H9 (cell line): ENCODE measurements around the gene BCL11B. TPM values are rescaled to one million over a fixed set of nuclear protein-coding genes. Genes with fewer than 3 reads are reported as not detected.

Experiments
- DNase-seq: peaks from one replicate; pipeline ENCODE4 v3.0.0-alpha.2; 2017
- H2AFZ ChIP-seq: one replicate; pipeline ENCODE4 v1.6.1; 2013; ENCODE audit warnings: mild to moderate bottlenecking, low read length, control low read depth, moderate library complexity
- H2AK5ac ChIP-seq: 2 replicates; pipeline ENCODE4 v1.6.1; 2013; ENCODE audit warnings: low read length, control low read depth, mixed read lengths; ENCODE audit not compliant: insufficient read length
- H2BK120ac ChIP-seq: one replicate; pipeline ENCODE4 v1.6.1; 2013; ENCODE audit warnings: low read depth, mild to moderate bottlenecking, low read length, control low read depth, inconsistent platforms; ENCODE audit not compliant: poor library complexity, severe bottlenecking
- H2BK12ac ChIP-seq: 2 replicates; pipeline ENCODE4 v1.6.1; 2013; ENCODE audit warnings: low read length, control low read depth, mixed read lengths, low read depth; ENCODE audit not compliant: insufficient read length
- H2BK15ac ChIP-seq: 2 replicates; pipeline ENCODE4 v1.6.1; 2013; ENCODE audit warnings: low read depth, low read length, control low read depth
- H2BK20ac ChIP-seq: one replicate; pipeline ENCODE4 v1.6.1; 2013; ENCODE audit warnings: low read depth, mild to moderate bottlenecking, low read length, control low read depth, inconsistent platforms; ENCODE audit not compliant: poor library complexity, severe bottlenecking
- H2BK5ac ChIP-seq: 2 replicates; pipeline ENCODE4 v1.6.1; 2013; ENCODE audit warnings: low read length, control low read depth, mixed read lengths; ENCODE audit not compliant: insufficient read length
- H3K14ac ChIP-seq: 2 replicates; pipeline ENCODE4 v1.6.1; 2013; ENCODE audit warnings: low read length, control low read depth; ENCODE audit not compliant: insufficient read depth
- H3K18ac ChIP-seq: 2 replicates; pipeline ENCODE4 v1.6.1; 2013; ENCODE audit warnings: low read depth, mild to moderate bottlenecking, mixed read lengths, low read length, control low read depth; ENCODE audit not compliant: insufficient read length
- H3K23ac ChIP-seq: 2 replicates; pipeline ENCODE4 v1.6.1; 2013; ENCODE audit warnings: low read length, control low read depth, mixed read lengths, low read depth; ENCODE audit not compliant: insufficient read length
- H3K23me2 ChIP-seq: 2 replicates; pipeline ENCODE4 v1.6.1; 2013; ENCODE audit warnings: low read depth, mild to moderate bottlenecking, mixed read lengths, low read length, control low read depth; ENCODE audit not compliant: insufficient read length, poor library complexity, severe bottlenecking
- H3K27ac ChIP-seq: 2 replicates; pipeline ENCODE4 v1.5.1; 2013; ENCODE audit warnings: low read length, control low read depth, mixed read lengths, low read depth; ENCODE audit not compliant: insufficient read length
- H3K27me3 ChIP-seq: 2 replicates; pipeline ENCODE4 v1.6.1; 2013; ENCODE audit warnings: low read length, control low read depth, inconsistent platforms; ENCODE audit not compliant: insufficient read depth
- H3K4ac ChIP-seq: 2 replicates; pipeline ENCODE4 v1.6.1; 2013; ENCODE audit warnings: low read depth, mild to moderate bottlenecking, control low read depth, inconsistent platforms, low read length, moderate library complexity
- H3K4me1 ChIP-seq: 2 replicates; pipeline ENCODE4 v1.6.1; 2013; ENCODE audit warnings: low read length, control low read depth, inconsistent platforms; ENCODE audit not compliant: insufficient read depth
- H3K4me2 ChIP-seq: 2 replicates; pipeline ENCODE4 v1.6.1; 2013; ENCODE audit warnings: low read length, control low read depth, mixed read lengths; ENCODE audit not compliant: insufficient read length, insufficient read depth
- H3K56ac ChIP-seq: 2 replicates; pipeline ENCODE4 v1.6.1; 2013; ENCODE audit warnings: low read depth, mild to moderate bottlenecking, mixed read lengths, low read length, control low read depth; ENCODE audit not compliant: insufficient read length
- H3K79me1 ChIP-seq: 2 replicates; pipeline ENCODE4 v1.6.1; 2013; ENCODE audit warnings: low read depth, mild to moderate bottlenecking, moderate library complexity, low read length, control low read depth, inconsistent platforms; ENCODE audit not compliant: insufficient read depth, poor library complexity, severe bottlenecking
- H3K79me2 ChIP-seq: 2 replicates; pipeline ENCODE4 v1.6.1; 2013; ENCODE audit warnings: low read length, control low read depth, inconsistent platforms; ENCODE audit not compliant: insufficient read depth
- H3K9ac ChIP-seq: 2 replicates; pipeline ENCODE4 v1.6.1; 2013; ENCODE audit warnings: low read length, control low read depth, mixed read lengths; ENCODE audit not compliant: insufficient read length; ENCODE audit errors: extremely low read depth
- H3K9me3 ChIP-seq: one replicate; pipeline ENCODE4 v1.6.1; 2013; ENCODE audit warnings: low read depth, low read length, inconsistent platforms; ENCODE audit not compliant: control insufficient read depth
- H3T11ph ChIP-seq: one replicate; pipeline ENCODE4 v1.6.1; 2013; ENCODE audit warnings: mild to moderate bottlenecking, low read length, control low read depth, inconsistent platforms
- H4K20me1 ChIP-seq: one replicate; pipeline ENCODE4 v1.6.1; 2013; ENCODE audit not compliant: control insufficient read depth, insufficient read length, insufficient read depth
- H4K5ac ChIP-seq: 2 replicates; pipeline ENCODE4 v1.6.1; 2013; ENCODE audit warnings: low read depth, mild to moderate bottlenecking, mixed read lengths, low read length, control low read depth; ENCODE audit not compliant: insufficient read length
- H4K8ac ChIP-seq: replicated peaks from 2 replicates; pipeline ENCODE4 v1.6.1; 2013; ENCODE audit warnings: low read length, control low read depth, mixed read lengths, low read depth; ENCODE audit not compliant: insufficient read length
- H4K91ac ChIP-seq: 2 replicates; pipeline ENCODE4 v1.6.1; 2013; ENCODE audit warnings: low read depth, mild to moderate bottlenecking, moderate library complexity, mixed read lengths, low read length, control low read depth; ENCODE audit not compliant: insufficient read length
- H3K27ac Mint-ChIP-seq, 3 experiments: 2 replicates in 2 of 3; 3 replicates in 1 of 3; pipeline ENCODE4 v1.8.0; 2020 to 2021; ENCODE audit warnings: mixed read lengths in 3 of 3, mild to moderate bottlenecking in 1 of 3, moderate library complexity in 1 of 3
- H3K27me3 Mint-ChIP-seq: 2 replicates; pipeline ENCODE4 v1.8.0; 2021; ENCODE audit warnings: low read depth, mild to moderate bottlenecking, moderate library complexity, mixed read lengths
- H3K36me3 Mint-ChIP-seq, 3 experiments: 2 replicates in 2 of 3; 3 replicates in 1 of 3; pipeline ENCODE4 v1.8.0; 2020 to 2021; ENCODE audit warnings: low read depth in 3 of 3, mixed read lengths in 3 of 3; ENCODE audit not compliant: insufficient read depth in 1 of 3
- H3K4me1 Mint-ChIP-seq, 2 experiments: 2 replicates each; pipeline ENCODE4 v1.8.0; 2020; ENCODE audit warnings: mixed read lengths in 2 of 2
- H3K4me3 Mint-ChIP-seq, 2 experiments: 2 replicates in 1 of 2; 3 replicates in 1 of 2; pipeline ENCODE4 v1.8.0; 2020 to 2021; ENCODE audit warnings: mild to moderate bottlenecking in 2 of 2, mixed read lengths in 2 of 2, moderate library complexity in 1 of 2
- H3K9me3 Mint-ChIP-seq, 2 experiments: 2 replicates in 1 of 2; 3 replicates in 1 of 2; pipeline ENCODE4 v1.8.0; 2020; ENCODE audit warnings: mild to moderate bottlenecking in 2 of 2, mixed read lengths in 2 of 2, moderate library complexity in 1 of 2
- CTCF ChIP-seq: fragments of 200-600 bp; sonication (generic); conservative IDR thresholded peaks from 3 replicates; pipeline ENCODE4 v1.8.0; 2021; ENCODE audit warnings: antibody characterized with exemption, mild to moderate bottlenecking
- WGBS: extraction: QIAGEN DNeasy Blood & Tissue Kit; methylation state at CpG from one replicate; pipeline ENCODE4 v1.1.7; 2013; ENCODE audit warnings: missing lambda C conversion rate, low lambda C conversion rate, mixed read lengths; ENCODE audit not compliant: insufficient read length; ENCODE audit errors: extremely low coverage; 5-methylcytosine and 5-hydroxymethylcytosine counted together
- total RNA-seq: library from RNA; stranded (reverse); gene quantifications from 2 replicates; pipeline ENCODE4 v1.2.1, GENCODE V29; 2021

Gene BCL11B
- total RNA-seq, 1 experiment from 2014 or later = 4.9 TPM

GRCh38 chr14:99257122-99257672 lies 14.8 kb downstream of the BCL11B start:
- Histone ChIP-seq H2BK15ac (no peak overlapping the region), H3K9ac (no peak overlapping the region), H4K8ac (no peak overlapping the region), H3K56ac (no peak overlapping the region), H3T11ph (no peak overlapping the region), H4K5ac (no peak overlapping the region), H3K23ac (no peak overlapping the region), H2BK120ac (no peak overlapping the region), H3K9me3 (no peaks in the 10 kb centered on the region), H3K4me1 (peaks cover 12% of the 10 kb centered on the region), H4K20me1 (peaks cover under 1% of the 10 kb centered on the region), H2BK5ac (no peak overlapping the region), H3K4ac (no peak overlapping the region; the same call in 1 of the 2 replicates), H3K27ac (no peak overlapping the region), H3K79me2 (peaks cover 5% of the 10 kb centered on the region; the same call in 1 of the 2 replicates), H2AFZ (no peak overlapping the region), H3K23me2 (no peaks in the 10 kb centered on the region), H3K18ac (no peak overlapping the region), H3K14ac (no peak overlapping the region), H4K91ac (peak overlapping the region; percentile 6), H3K4me2 (no peak overlapping the region), H3K27me3 (no peaks in the 10 kb centered on the region), H2AK5ac (no peak overlapping the region), H2BK20ac (no peak overlapping the region), H3K79me1 (no peaks in the 10 kb centered on the region), H2BK12ac (no peak overlapping the region)
- Mint-ChIP-seq H3K9me3 (no peaks in the 10 kb centered on the region), H3K27me3 (no peaks in the 10 kb centered on the region), H3K27ac (no peak overlapping the region), H3K4me3 (peak overlapping the region in 1 of 2 experiments; percentile 12; a peak in 1 of 5 replicates), H3K4me1 (peaks cover 59 to 64% of the 10 kb centered on the region in 2 experiments), H3K36me3 (peaks cover 0 to 9% (median 1%) of the 10 kb centered on the region in 3 experiments; a peak in 2 of 7 replicates)
- WGBS = no CpG with 5 or more reads among the region's 14 CpGs
- TF ChIP-seq CTCF = no peak
- no peak for DNase-seq
